ENCODE measurements around the gene RBFOX1. TPM values are rescaled to one million over a fixed set of nuclear protein-coding genes. Genes with fewer than 3 reads are reported as not detected.

RBFOX1 gene
- total and polyA plus RNA-seq, 10 of the 15 experiments (the other 5 are each of a cell fraction or from before 2014, with no cell fraction given): 0.87 TPM; not detected in 9

- TF ChIP-seq MLLT1 (IDR thresholded peaks at IDR 0.05) (no peak), CHD4 (IDR thresholded peaks at IDR 0.05) (no peak), TCF7 (IDR thresholded peaks at IDR 0.05; ENCODE audit: borderline replicate concordance) (no peak), POLR2AphosphoS2 (IDR thresholded peaks at IDR 0.05; ENCODE audit: low read depth, low read length) (no peak), BCL3 (IDR thresholded peaks at IDR 0.05; ENCODE audit: borderline replicate concordance, insufficient read depth, low read depth, low read length, poor library complexity, severe bottlenecking) (no peak)
These were observed 29.5 kb upstream of the RBFOX1 start (continued) for GRCh38 chr16:7303052-7303610.

GRCh38 chr16:7303660-7304200, 28.9 kb upstream of the RBFOX1 start:
- no peak for ATAC-seq

More at GRCh38 chr16:7303660-7304200, 28.9 kb upstream of the RBFOX1 start:
- no peak overlapping the region for H3K4me3 ChIP-seq
- no peaks in the 10 kb centered on the region for H3K79me2 ChIP-seq (ENCODE audit: control insufficient read depth, insufficient read depth, low read length)
- no peak overlapping the region for H2AFZ ChIP-seq (ENCODE audit: control insufficient read depth, low read depth, low read length)
- BruUV-seq (replicated peaks): no TSS peak
- FAIRE-seq (no peak), DNase-seq (ENCODE audit: low read depth, low spot score) (no peak)
- intact Hi-C loops (cut with micrococcal nuclease; ENCODE audit: unreplicated experiment) (no loop called here), in situ Hi-C loops (cut with MboI) (no loop called here)
- 13% methylated on average over 9 of the region's 20 CpGs for WGBS (ENCODE audit: insufficient coverage, insufficient replicate concordance, low lambda C conversion rate, missing lambda C conversion rate)
- POLR2A ChIA-PET: no interaction called here
- CTCF ChIA-PET: no interaction called here
- H3K9ac ChIP-seq (ENCODE audit: control insufficient read depth, insufficient read depth, low read length): no peak overlapping the region
- H3K27me3 ChIP-seq (replicated peaks in 1 of 2; ENCODE audit: control insufficient read depth in 2 of 2, insufficient read depth in 2 of 2, low read length in 1 of 2): no peaks in the 10 kb centered on the region
- TF ChIP-seq CREB1 (IDR thresholded peaks at IDR 0.05; ENCODE audit: low read depth): no peak
- no peak for TF ChIP-seq EZH2 (IDR thresholded peaks at IDR 0.05; ENCODE audit: borderline replicate concordance, control insufficient read depth, low read depth, low read length)
- no peak for TF ChIP-seq SRF (IDR thresholded peaks at IDR 0.05; ENCODE audit: low read depth in 2 of 2, low read length in 2 of 2)
- TF ChIP-seq MAX (IDR thresholded peaks at IDR 0.05; ENCODE audit: low read depth, low read length): no peak
- TF ChIP-seq KAT2A (conservative IDR thresholded peaks at IDR 0.05; ENCODE audit: control insufficient read depth, low read depth, low read length): no peak
- no peak for TF ChIP-seq SP1 (IDR thresholded peaks at IDR 0.05; ENCODE audit: low read depth, low read length)
- no peak for TF ChIP-seq IRF5 (IDR thresholded peaks at IDR 0.05; ENCODE audit: borderline replicate concordance)
- no peak for TF ChIP-seq IRF4 (IDR thresholded peaks at IDR 0.05; ENCODE audit: low read depth, low read length)
- TF ChIP-seq STAT3 (IDR thresholded peaks at IDR 0.05; ENCODE audit: low read depth, low read length): no peak
- no peak for TF ChIP-seq HDGF (IDR thresholded peaks at IDR 0.05)
- TF ChIP-seq IKZF2 (IDR thresholded peaks at IDR 0.05): no peak
- no peak for TF ChIP-seq SMAD1 (IDR thresholded peaks at IDR 0.05; ENCODE audit: low read depth, partially characterized antibody)
- TF ChIP-seq POLR2A (IDR thresholded peaks at IDR 0.05; ENCODE audit: low read depth, low read length): no peak
- TF ChIP-seq RFX5 (IDR thresholded peaks at IDR 0.05; ENCODE audit: low read depth, low read length): no peak
- RAD21 ChIA-PET (ENCODE audit: unreplicated experiment): no interaction called here
- H3K9me3 ChIP-seq (replicated peaks; ENCODE audit: control insufficient read depth, insufficient read depth, low read length): no peaks in the 10 kb centered on the region; the same call in 2 of the 3 replicates
- H4K20me1 ChIP-seq (ENCODE audit: control insufficient read depth, insufficient read depth): no peaks in the 10 kb centered on the region
- no peak overlapping the region for H3K27ac ChIP-seq (ENCODE audit: control insufficient read depth, insufficient read depth)
- no peaks in the 10 kb centered on the region for H3K36me3 ChIP-seq (ENCODE audit: control insufficient read depth in 2 of 2, insufficient read depth in 2 of 2, low read length in 1 of 2)
- no peaks in the 10 kb centered on the region for H3K4me1 ChIP-seq (ENCODE audit: control insufficient read depth, insufficient read depth, low read length)
- no peak overlapping the region for H3K4me2 ChIP-seq (ENCODE audit: control insufficient read depth, insufficient read depth)
- SMC1A ChIA-PET (ENCODE audit: uncharacterized antibody, unreplicated experiment): no interaction called here

All from GM12878 (cell line).